Brain microvascular endothelial cell (primary cell): ENCODE measurements around the gene FBXW5.

ENCODE experiments used
- DNase-seq: peaks from one replicate; pipeline ENCODE4 v3.0.0-alpha.2; 2020
- H3K27ac ChIP-seq: fragments of 250-450 bp; sonication (Bioruptor Pico); 2 replicates; pipeline ENCODE4 v1.5.1; 2020; ENCODE audit warnings: mild to moderate bottlenecking, moderate library complexity
- H3K27me3 ChIP-seq: fragments of 250-450 bp; sonication (Bioruptor Pico); replicated peaks from 2 replicates; pipeline ENCODE4 v1.5.1; 2020; ENCODE audit warnings: mild to moderate bottlenecking
- H3K36me3 ChIP-seq: fragments of 250-450 bp; sonication (Bioruptor Pico); replicated peaks from 2 replicates; pipeline ENCODE4 v1.5.1; 2020; ENCODE audit warnings: mild to moderate bottlenecking
- H3K4me3 ChIP-seq: 2 replicates; pipeline ENCODE4 v1.5.1; 2011; ENCODE audit warnings: low read depth, mild to moderate bottlenecking, control low read depth, low read length, moderate library complexity
- CTCF ChIP-seq: IDR thresholded peaks from 2 replicates; pipeline ENCODE4 v1.5.1; 2011; ENCODE audit warnings: low read depth, mild to moderate bottlenecking, moderate library complexity, low read length, control low read depth, inconsistent platforms; ENCODE audit errors: missing control alignments
- in situ Hi-C: cut with HindIII; loops from 2 replicates; pipeline ENCODE4 v1.10.0; 2017; ENCODE audit warnings: low sequenced_read_pairs, low pct_ligation_motif_present

The FBXW5 gene

GRCh38 chr9:136913701-136914438 lies 30.7 kb downstream of the FBXW5 start:
- Histone ChIP-seq H3K27ac (no peak overlapping the region), H3K27me3 (no peaks in the 10 kb centered on the region), H3K4me3 (no peak overlapping the region), H3K36me3 (peaks cover 44% of the 10 kb centered on the region)
- in situ Hi-C loops: no loop called here
- no peak for TF ChIP-seq CTCF
- DNase-seq: no peak

- in situ Hi-C loops: no loop called here
- no peak for DNase-seq
- Histone ChIP-seq H3K27ac (no peak overlapping the region), H3K4me3 (no peak overlapping the region), H3K36me3 (peaks cover 42% of the 10 kb centered on the region), H3K27me3 (no peaks in the 10 kb centered on the region)
- no peak for TF ChIP-seq CTCF
Observed at GRCh38 chr9:136910901-136911245, 33.7 kb downstream of the FBXW5 start.

- TF ChIP-seq CTCF: no peak
- in situ Hi-C loops: no loop called here
- no peaks in the 10 kb centered on the region for H3K27me3 ChIP-seq
- H3K36me3 ChIP-seq: peaks cover 39% of the 10 kb centered on the region
- H3K4me3 ChIP-seq: no peak overlapping the region
- no peak for DNase-seq
- no peak overlapping the region for H3K27ac ChIP-seq
Observed at GRCh38 chr9:136910197-136910900, 34.2 kb downstream of the FBXW5 start.

GRCh38 chr9:136907011-136907914 lies 37.3 kb downstream of the FBXW5 start:
- H3K27me3 ChIP-seq: no peaks in the 10 kb centered on the region
- DNase-seq: no peak
- H3K36me3 ChIP-seq: peaks cover 35% of the 10 kb centered on the region
- in situ Hi-C loops: no loop called here
- no peak overlapping the region for H3K4me3 ChIP-seq
- TF ChIP-seq CTCF: no peak
- H3K27ac ChIP-seq: no peak overlapping the region

DNA sequence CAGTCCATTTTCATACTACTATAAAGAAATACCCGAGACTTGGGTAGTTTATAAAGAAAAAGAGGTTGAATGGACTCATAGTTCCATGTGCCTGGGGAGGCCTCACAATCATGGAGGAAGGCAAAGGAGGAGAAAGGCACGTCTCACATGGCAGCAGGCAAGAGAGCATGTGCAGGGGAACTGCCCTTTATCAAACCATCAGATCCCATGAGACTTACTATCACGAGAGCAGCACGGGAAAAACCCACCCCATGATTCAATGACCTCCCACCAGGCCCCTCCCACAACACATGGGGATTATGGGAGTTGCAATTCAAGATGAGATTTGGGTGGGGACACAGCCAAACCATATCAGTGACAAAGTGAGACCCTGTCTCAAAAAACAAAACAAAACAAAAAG lies 38.3 kb downstream of the FBXW5 start:
- TF ChIP-seq CTCF: no peak
- Histone ChIP-seq H3K27me3 (no peaks in the 10 kb centered on the region), H3K27ac (no peak overlapping the region), H3K4me3 (no peak overlapping the region), H3K36me3 (peaks cover 35% of the 10 kb centered on the region)
- DNase-seq: no peak
- in situ Hi-C loops: no loop called here
